A673 (cell line): ENCODE results near the gene NUBPL. TPM values are rescaled to one million over a fixed set of nuclear protein-coding genes. Genes with fewer than 3 reads are reported as not detected.

Experiments
- BruUV-seq: library from RNA; stranded (reverse); fragments of 400-500 nt; replicated peaks from 2 replicates; lab custom pipeline; 2021; lab: Mats Ljungman, UMichigan
- CTCF ChIA-PET: fragments of 300-600 bp; sonication (Branson Sonifier 250); formaldehyde crosslinking; loops from one replicate; lab custom pipeline; 2022; ENCODE audit warnings: antibody characterized with exemption; lab: Charles Lee
- POLR2A ChIA-PET: fragments of 300-600 bp; sonication (Branson Sonifier 250); formaldehyde crosslinking; loops from one replicate; lab custom pipeline; 2022; ENCODE audit warnings: antibody characterized with exemption; ENCODE audit not compliant: low non-redundant PET; lab: Charles Lee
- DNase-seq: peaks from one replicate; pipeline ENCODE4 v3.0.0-alpha.2; 2015; ENCODE audit warnings: low spot score
- H3K27ac ChIP-seq: fragments of 200-600 bp; sonication (generic); 2 replicates; pipeline ENCODE4 v1.5.1; 2016; ENCODE audit warnings: mixed run types, low read depth, mild to moderate bottlenecking, mixed read lengths, antibody characterized with exemption, low read length; ENCODE audit not compliant: poor library complexity, severe bottlenecking
- H3K27me3 ChIP-seq: fragments of 200-600 bp; sonication (generic); replicated peaks from 2 replicates; pipeline ENCODE4 v1.6.1; 2017; ENCODE audit warnings: mixed run types, low read depth, mild to moderate bottlenecking, mixed read lengths, antibody characterized with exemption, low read length; ENCODE audit not compliant: insufficient read depth, poor library complexity
- H3K36me3 ChIP-seq: fragments of 200-600 bp; sonication (generic); 2 replicates; pipeline ENCODE4 v1.6.1; 2016; ENCODE audit warnings: mixed run types, mild to moderate bottlenecking, mixed read lengths, antibody characterized with exemption, low read length; ENCODE audit not compliant: insufficient read depth, poor library complexity, severe bottlenecking
- H3K4me1 ChIP-seq: fragments of 200-600 bp; sonication (generic); 2 replicates; pipeline ENCODE4 v1.6.1; 2017; ENCODE audit warnings: mixed run types, mild to moderate bottlenecking, mixed read lengths, antibody characterized with exemption, low read length; ENCODE audit not compliant: insufficient read depth, poor library complexity, severe bottlenecking
- H3K4me3 ChIP-seq: fragments of 200-600 bp; sonication (generic); 2 replicates; pipeline ENCODE4 v1.5.1; 2016; ENCODE audit warnings: low read depth, mixed run types, mild to moderate bottlenecking, mixed read lengths, low read length; ENCODE audit not compliant: poor library complexity, severe bottlenecking
- H3K9me3 ChIP-seq: fragments of 200-600 bp; sonication (generic); 2 replicates; pipeline ENCODE4 v1.6.1; 2016; ENCODE audit warnings: mixed run types, low read depth, mild to moderate bottlenecking, mixed read lengths, antibody characterized with exemption, low read length; ENCODE audit not compliant: poor library complexity, severe bottlenecking
- CTCF ChIP-seq: fragments of 300-800, 200-600 bp; sonication (generic); conservative IDR thresholded peaks from 2 replicates; pipeline ENCODE4 v1.5.1; 2017; ENCODE audit warnings: low read depth, mild to moderate bottlenecking, antibody characterized with exemption, low read length, moderate library complexity, mixed read lengths
- EZH2 ChIP-seq: fragments of 200-600 bp; sonication (generic); IDR thresholded peaks from 2 replicates; pipeline ENCODE4 v1.6.1; 2017; ENCODE audit warnings: borderline replicate concordance, low read depth, mild to moderate bottlenecking, mixed read lengths, antibody characterized with exemption, low read length; ENCODE audit not compliant: poor library complexity, severe bottlenecking
- intact Hi-C: fragments of 100-400 bp; cut with micrococcal nuclease; formaldehyde crosslinking; loops from one replicate; pipeline ENCODE4 v1.10.0; 2022; ENCODE audit not compliant: unreplicated experiment
- total RNA-seq: library from RNA; stranded (reverse); gene quantifications from 2 replicates; pipeline ENCODE4 v1.2.3, GENCODE V29; 2021

NUBPL gene
- total RNA-seq, 1 experiment from 2014 or later: 15.5 TPM

GRCh38 chr14:31682768-31683167 lies 121.6 kb downstream of the NUBPL start:
- H3K9me3 ChIP-seq: no peaks in the 10 kb centered on the region
- POLR2A ChIA-PET: no interaction called here
- no TSS peak for BruUV-seq

GRCh38 chr14:31687726-31688125 lies 126.5 kb downstream of the NUBPL start:
- no peak for TF ChIP-seq EZH2
- TF ChIP-seq CTCF: no peak
- intact Hi-C loops: no loop called here
- ChIA-PET POLR2A (no interaction called here), CTCF (no interaction called here)
- no peaks in the 10 kb centered on the region for H3K27me3 ChIP-seq
- BruUV-seq: no TSS peak
- H3K27ac ChIP-seq: no peak overlapping the region
- H3K9me3 ChIP-seq: no peaks in the 10 kb centered on the region
- no peak for DNase-seq
- peaks cover 2% of the 10 kb centered on the region for H3K4me1 ChIP-seq
- no peak overlapping the region for H3K4me3 ChIP-seq
- H3K36me3 ChIP-seq: no peaks in the 10 kb centered on the region

More at GRCh38 chr14:31682768-31683167, 121.6 kb downstream of the NUBPL start:
- H3K27me3 ChIP-seq: no peaks in the 10 kb centered on the region
- CTCF ChIA-PET: no interaction called here
- H3K36me3 ChIP-seq: no peaks in the 10 kb centered on the region
- no peak overlapping the region for H3K27ac ChIP-seq
- H3K4me3 ChIP-seq: no peak overlapping the region
- H3K4me1 ChIP-seq: no peaks in the 10 kb centered on the region
- TF ChIP-seq EZH2: no peak
- TF ChIP-seq CTCF: no peak
- intact Hi-C loops: no loop called here
- DNase-seq: no peak

- Histone ChIP-seq H3K36me3 (no peaks in the 10 kb centered on the region), H3K4me3 (no peak overlapping the region), H3K27me3 (no peaks in the 10 kb centered on the region), H3K9me3 (no peaks in the 10 kb centered on the region), H3K4me1 (peaks cover 4% of the 10 kb centered on the region), H3K27ac (no peak overlapping the region)
- TF ChIP-seq EZH2 (no peak), CTCF (no peak)
- intact Hi-C loops: no loop called here
- ChIA-PET POLR2A (no interaction called here), CTCF (no interaction called here)
- BruUV-seq: no TSS peak
- no peak for DNase-seq
Measured at GRCh38 chr14:31690056-31690455, 128.9 kb downstream of the NUBPL start.
